ENCODE data around the gene MOCS2.
A peak's percentile ranks its signal among the peaks of the same experiment; 100 is the strongest.
"Not testable (repeated sequence)": the region's sequence is repeated elsewhere in the genome, so short reads cannot be mapped to it uniquely, and the experiment has no call there.

Gene MOCS2, protein sequence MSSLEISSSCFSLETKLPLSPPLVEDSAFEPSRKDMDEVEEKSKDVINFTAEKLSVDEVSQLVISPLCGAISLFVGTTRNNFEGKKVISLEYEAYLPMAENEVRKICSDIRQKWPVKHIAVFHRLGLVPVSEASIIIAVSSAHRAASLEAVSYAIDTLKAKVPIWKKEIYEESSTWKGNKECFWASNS

DNA sequence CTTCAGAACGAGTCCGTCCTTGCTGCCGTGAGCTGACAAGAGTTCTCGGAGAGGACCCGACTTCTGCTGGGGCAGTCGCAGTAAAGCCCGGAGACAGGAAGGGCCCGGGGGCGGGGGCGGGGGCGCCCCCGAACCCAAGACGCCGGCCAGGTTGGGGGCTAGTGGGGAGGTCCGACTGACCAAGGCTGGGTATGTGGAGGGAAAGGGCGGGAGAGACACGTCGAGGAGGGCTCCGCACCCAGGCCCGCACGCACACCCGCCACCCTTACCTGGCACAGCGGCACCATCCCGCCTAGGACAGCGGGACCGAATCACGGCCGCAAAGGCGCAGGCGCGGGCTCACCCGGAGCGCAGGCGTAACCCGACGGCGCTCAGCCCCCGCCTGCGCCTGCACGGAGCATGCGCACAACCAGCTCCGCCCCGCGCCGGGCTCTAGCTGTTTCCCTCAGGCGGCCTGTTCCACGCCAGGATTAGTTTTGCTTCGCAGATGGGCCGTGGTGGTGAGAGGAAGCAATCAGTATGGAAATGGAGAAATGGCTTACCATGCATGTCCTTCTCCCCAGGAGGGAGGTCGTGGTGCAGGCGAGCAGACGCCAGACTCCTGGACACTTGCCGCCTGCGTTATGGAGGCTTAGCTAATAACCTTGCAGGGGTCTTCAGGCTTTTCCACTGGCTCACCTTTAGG is at the start of gene MOCS2:
Gene MOCS2, minus strand, starts transcription at position 315 of the 685 bp plus-strand sequence. CDS start 2,583 bp downstream, outside the sequence.
- peak; percentile 35 for DNase-seq (ENCODE audit: low read depth, low spot score)

DNA sequence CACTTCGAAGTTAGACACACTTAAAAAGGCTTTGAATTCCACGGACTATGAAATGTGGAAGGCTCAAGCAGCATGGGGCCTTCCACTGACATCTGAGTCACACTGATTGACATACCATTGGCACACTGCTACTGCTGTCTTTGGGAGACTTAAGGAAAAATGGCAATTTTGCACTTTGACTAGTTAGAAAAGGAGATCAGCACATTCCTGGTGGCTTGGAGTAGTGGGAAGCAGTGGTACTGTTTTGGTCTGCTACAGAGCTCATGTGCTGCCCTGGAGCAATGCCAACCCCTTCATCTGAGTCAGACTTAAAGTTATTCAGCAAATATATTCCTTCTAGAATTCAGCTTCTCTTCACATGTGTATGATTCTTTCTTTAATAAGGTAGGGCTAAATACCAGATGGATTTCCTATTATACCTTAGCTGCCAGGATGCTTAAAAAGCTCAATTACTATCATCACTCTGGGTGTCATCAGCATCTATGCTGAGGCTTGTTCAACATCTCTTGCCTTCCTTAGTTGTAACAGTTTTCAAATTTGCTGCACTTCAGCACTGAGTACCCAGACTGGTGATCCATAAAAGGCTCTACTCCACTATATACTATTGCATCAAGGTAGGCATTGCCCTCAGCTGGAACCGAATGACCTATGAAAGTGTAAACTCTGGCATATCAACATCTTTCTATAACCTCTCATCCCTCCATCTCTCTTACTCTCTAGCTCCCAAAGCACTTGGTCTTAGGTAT is 42.3 kb upstream of the MOCS2 start:
- no peak for DNase-seq (ENCODE audit: low read depth, low spot score)

DNA sequence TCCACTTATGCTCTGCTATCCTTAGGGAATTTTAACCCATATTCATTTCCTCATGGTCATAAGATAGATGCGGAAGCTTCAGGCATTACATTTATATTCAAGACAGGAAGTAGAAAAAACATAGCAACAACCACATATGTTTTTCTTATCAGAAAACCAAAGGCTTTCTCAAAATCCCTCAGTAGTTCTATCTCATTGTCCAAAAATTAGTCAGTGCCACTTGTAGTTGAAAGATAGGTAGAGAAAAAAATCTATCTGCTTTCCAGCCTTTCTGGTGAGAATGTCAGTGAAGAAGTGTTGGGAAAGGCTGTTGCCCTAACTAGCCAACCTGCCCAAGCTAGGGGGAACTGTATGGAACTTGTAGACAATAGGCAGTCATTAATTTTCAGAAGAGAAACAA is 23.5 kb upstream of the MOCS2 start:
- DNase-seq (ENCODE audit: low read depth, low spot score): no peak

DNA sequence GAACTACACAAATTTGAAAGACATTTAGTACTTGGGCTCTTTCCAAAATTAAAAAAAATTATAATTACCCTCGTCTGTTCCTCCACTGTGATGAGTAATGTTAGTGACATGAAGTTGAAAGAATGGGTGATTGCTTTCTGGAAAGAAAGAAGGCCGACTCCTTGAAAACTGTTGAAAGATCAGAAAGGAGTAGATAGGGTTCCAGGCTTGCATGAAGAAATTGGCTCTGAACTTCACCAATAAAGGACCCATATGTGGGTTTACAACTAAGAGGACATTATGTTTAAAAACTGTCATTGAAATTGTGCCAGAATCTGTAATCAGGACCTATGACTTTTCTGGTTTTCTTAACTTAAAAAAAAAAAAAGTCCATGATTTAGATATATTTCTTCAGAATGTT is 20.7 kb upstream of the MOCS2 start:
- no peak for DNase-seq (ENCODE audit: low read depth, low spot score)

DNA sequence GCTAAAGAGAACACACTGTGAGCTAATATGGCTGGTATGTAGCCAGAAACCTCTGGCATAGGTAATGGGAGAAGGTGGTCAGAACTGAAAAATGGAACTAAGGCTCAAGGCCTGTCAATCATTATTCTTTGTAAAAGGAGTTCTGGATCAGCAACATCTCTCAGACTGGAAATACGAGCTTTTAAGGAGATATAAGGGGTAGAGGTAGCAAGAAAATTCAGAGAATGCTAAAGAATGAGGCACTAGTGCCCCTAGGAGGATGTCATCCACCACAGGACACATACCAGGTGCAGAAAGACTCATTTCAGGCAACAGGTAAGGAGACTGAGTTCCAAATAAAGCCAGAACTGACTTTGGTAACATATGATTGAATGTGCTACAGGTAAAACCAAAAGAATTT is 18.9 kb upstream of the MOCS2 start:
- no peak for DNase-seq (ENCODE audit: low read depth, low spot score)

DNA sequence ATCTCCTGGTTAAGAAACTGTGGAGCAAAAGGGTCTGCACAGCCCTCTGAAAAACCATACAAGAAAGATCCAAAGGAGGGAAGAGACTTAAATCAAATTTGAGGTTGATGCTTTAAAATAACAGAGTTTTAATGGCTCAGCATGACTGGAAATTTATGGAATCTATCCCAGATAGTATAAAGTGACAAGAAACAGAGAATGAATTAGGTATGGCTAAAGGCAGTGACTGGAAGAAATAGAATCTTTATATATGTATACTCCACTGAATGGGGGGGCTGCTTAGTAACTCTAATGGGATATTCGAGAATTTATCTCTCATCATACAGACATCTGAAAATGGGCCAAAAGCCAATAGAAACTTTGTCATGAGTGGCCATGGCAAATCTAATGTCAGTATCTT is 17.6 kb upstream of the MOCS2 start:
- no peak for DNase-seq (ENCODE audit: low read depth, low spot score)

DNA sequence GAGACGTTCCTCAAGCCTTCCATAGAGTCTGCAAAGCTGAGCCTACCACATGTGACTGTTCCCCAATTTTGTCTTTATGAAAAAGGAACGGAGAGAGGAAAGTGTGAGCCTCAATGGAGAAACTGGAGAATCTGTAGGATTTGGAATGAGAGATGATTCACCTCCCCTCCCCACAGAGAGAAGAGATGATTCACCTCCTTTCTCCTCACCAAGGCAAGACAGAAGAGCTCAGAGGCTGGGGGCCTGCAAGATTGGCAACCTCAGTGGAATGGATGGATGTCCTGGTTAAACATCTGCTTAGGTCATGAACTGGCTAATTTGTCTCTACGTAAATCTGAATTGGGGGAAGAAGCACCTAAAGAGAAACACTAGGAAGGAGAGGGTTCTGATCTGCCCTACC is 17.0 kb upstream of the MOCS2 start:
- no peak for DNase-seq (ENCODE audit: low read depth, low spot score)

DNA sequence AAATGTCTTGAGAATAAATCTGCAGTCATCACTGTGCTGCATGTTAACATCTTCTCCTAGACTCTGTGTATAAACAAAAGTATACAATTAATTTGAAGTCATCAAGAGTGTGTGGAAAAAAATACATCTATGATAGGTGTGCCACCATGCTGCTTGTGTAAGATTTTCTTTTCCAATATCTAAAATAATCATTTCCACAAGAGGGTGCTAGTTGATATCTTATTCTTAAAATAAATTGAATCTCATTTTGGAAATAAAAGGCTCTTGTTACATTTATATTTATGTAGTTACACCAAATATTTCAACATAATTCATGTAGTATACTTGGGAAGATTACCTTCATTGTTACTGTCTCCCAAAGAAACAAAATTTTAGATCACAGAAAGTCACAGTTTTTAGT is 14.1 kb upstream of the MOCS2 start:
- DNase-seq (ENCODE audit: low read depth, low spot score): no peak

DNA sequence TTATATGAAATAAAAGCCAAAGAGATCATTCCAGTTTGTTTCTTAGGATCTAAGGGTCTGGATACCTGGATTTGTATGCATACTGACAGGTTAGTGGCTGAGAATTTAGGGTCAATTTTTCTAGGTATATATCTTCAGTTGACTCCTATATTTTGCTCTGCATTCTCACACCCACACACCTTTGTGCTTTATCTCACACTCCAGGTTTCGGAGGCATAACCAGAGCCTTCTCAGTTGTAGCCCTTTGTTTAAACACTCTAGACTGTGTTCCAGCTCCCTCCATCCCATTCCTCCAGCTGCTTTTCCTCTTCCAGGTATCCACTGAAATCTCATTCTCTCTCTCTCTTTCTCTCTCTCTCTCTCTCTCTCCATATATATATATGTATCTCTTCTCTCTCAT is 10.6 kb upstream of the MOCS2 start:
- DNase-seq (ENCODE audit: low read depth, low spot score): no peak

DNA sequence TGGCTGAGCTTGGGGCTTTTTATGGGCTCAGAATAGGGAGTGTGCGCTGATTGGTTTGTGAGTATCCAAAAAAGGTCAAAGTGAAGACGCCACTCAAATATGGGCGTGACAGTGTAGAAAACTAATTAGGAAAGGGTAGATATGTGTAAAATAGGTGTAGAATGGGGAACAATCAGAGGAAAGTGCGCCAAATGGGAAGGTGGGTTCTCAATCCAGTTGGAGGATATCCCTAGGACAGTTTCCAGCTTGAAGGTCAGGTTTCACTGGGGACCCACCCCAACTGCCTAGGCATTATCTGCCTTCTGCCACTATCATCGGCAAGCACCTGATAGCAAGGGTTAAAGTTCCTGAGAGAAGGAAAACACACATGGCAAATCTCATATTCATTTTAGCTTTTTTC is 9.3 kb upstream of the MOCS2 start:
- no peak for DNase-seq (ENCODE audit: low read depth, low spot score)

DNA sequence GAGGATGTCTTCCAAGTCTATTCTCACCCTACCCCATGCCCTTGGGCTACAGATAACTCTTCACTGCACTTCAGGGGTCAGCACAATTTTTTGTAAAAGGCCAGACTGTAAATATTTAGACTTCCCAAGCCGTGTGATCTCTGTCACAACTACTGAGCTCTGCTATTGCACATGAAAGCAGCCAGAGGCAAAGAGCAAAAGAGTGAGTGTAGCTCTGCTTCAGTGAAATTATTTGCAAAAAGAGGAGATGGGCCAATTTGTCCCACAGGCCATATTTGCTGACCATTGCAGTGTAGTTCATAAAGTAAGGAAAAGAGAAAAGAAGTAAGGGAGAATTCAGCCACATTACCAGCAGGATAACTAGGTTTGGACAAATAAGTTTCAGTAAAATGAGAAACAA is 7.0 kb upstream of the MOCS2 start:
- no peak for DNase-seq (ENCODE audit: low read depth, low spot score)

DNA sequence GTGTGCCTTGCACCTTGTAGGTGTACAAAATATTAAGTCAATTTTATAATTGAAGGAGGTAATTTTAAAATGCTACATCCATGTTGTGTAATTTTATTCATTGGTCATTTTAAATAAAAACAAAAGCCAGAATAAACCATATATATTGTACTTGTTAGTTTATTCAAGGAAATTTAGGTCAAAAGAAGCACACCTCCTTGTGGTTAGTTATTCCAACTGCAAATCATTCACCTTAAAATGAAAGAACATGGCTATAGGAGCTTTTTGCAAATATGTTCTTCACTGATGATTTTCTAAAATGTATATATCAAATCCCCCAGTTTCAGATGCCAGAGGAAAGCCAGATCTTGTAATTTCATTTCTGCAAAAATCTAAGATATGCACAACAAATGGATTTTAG is 5.4 kb upstream of the MOCS2 start:
- no peak for DNase-seq (ENCODE audit: low read depth, low spot score)

DNA sequence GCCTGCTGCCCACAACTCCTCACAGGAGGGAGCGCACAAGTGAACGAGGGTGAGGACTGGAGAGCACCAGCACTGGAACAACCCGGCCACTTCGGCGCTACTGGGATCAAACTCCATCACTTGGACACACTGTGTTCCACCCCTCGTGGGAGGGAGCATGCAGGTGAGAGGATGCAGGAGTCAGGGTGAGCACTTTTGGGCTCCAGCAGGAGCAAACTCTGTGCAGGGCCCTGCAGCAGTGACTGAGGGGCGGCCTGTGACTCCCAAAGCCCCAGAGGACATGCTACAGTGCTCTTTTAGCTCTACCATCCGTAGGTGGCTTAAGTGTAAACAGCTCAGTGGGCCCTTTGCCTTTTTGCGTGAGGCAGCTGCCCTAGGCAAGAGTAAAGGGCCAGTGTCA is 4.4 kb upstream of the MOCS2 start:
- DNase-seq (ENCODE audit: low read depth, low spot score): no peak

DNA sequence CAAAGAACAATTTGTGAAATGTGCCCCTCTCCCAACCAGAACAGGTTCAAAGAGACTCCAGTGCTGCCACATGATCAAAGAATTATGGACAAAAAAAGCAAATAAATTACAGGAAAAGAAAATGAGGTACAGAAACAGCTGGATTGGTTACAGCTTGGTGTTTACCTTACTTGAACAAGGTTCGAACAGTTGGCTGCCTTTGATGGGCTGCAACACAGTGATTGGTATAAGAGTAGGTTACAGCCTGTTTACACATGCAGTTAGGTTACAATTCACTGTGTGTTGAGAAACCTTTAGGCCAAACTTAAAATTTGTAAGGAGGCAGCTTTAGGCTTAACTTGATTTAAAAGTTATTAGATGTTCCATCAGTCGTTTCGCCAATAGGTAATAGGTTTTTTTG is 3.4 kb upstream of the MOCS2 start:
- no peak for DNase-seq (ENCODE audit: low read depth, low spot score)

DNA sequence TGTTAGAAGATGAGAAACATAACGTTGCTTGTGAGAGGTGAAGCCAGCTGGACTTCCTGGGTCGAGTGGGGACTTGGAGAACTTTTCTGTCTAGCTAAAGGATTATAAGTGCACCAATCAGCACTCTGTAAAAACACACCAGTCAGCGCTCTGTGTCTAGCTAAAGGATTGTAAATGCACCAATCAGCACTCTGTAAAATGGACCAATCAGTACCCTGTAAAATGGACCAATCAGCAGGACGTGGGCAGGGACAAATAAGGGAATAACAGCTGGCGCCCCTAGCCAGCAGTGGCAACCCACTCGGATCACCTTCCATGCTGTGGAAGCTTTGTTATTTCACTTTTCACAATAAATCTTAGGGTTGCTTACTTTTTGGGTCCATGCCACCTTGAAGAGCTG is 2.8 kb upstream of the MOCS2 start:
- DNase-seq (ENCODE audit: low read depth, low spot score): not testable (repeated sequence)

DNA sequence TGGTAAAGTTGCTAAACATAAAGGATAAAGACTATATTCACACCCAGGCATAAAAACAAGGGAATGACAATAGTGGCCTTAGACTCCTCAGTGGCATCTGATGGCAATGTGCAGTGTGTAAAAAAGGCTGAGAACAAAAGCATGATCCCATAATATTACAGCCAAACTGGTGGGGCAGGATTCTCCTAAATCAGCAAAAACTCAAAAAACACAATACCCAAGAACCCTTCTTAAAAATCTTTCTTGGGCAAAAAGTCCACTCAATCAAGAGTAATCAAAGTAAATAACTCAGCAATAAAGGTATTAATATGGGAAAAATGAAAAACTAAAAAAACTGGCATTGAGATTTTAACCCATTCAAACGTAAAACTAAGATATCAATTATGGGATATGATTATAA is 1.6 kb upstream of the MOCS2 start:
- DNase-seq (ENCODE audit: low read depth, low spot score): no peak

DNA sequence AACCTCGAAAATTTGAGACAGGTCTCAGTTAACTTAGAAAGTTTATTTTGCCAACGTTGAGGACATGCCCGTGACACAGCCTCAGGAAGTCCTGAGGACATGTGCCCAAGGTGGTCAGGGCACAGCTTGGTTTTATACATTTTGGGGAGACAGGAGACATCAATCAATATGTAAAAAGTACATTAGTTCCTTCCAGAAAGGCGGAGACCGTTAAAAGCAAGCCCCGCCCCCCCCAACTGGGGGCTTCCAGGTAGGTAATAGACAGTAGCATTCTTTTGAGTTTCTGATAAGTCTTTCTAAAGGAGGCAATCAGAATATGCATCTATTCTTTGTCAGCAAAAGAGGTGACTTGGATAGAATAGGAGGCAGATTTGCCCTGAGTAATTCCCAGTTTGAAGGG is 599 bp upstream of the MOCS2 start:
- no peak for DNase-seq (ENCODE audit: low read depth, low spot score)

DNA sequence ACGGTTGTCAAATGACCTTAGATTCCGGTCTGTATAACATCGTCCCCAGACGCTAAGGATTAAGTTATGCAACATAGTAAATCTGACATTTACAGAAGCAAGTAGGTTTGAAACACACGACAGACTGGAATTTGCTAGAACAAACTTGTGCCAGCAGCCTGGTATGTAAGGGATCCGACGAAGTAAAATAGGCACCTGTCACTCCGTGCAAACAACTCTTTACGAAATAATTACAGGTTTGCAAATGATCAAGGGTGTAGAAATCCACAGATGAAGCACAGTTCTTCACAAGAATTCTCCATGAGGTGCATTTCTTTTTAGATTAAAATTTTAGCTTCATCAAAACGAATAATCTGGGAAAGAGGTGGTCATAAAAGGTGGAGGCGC is 508 bp downstream of the MOCS2 start:
- DNase-seq (ENCODE audit: low read depth, low spot score): no peak

DNA sequence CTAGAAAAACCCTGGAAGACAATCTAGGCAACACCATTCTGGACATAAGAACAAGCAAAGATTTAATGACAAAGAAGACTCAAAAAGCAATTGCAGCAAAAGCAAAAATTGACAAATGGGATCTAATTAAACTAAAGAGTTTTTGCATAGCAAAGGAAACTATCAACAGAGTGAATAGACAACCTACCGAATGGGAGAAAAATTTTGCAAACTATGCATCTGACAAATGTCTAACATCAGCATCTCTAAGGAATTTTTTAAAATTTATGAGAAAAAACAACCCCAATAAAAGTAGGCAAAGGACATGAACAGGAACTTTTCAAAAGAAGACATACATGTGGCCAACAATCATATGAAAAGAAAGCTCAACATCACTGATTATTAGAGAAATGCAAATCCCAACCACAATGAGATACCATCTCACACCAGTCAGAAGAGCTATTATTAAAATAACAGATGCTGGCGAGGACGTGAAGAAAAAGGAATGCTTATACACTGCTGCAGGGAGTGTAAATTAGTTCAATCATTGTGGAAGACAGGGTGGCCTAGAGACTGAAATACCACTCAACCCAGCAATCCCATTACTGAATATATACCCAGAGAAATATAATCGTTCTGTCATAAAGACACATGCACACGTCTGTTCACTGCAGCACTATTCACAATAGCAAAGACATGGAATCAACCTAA is 3.8 kb downstream of the MOCS2 start:
- DNase-seq (ENCODE audit: low read depth, low spot score): no peak

DNA sequence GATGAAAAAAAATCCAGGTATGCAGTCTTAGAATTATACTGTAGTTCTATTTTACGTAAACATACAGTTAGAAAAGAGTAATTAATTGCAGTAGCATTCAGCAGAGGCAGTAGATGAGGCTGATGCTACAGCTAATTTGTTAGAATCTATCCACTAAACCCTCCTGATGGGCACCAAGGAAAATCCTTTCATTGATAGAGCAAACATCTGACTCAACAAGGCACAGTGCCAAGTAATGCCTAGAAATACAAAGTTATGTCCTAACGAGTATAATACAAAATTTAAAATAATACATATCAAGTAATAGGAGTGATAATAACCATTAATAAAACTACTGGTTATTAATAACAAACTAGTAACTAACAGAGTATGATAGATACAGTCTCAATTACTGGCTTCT is 9.0 kb downstream of the MOCS2 start:
- DNase-seq (ENCODE audit: low read depth, low spot score): no peak

DNA sequence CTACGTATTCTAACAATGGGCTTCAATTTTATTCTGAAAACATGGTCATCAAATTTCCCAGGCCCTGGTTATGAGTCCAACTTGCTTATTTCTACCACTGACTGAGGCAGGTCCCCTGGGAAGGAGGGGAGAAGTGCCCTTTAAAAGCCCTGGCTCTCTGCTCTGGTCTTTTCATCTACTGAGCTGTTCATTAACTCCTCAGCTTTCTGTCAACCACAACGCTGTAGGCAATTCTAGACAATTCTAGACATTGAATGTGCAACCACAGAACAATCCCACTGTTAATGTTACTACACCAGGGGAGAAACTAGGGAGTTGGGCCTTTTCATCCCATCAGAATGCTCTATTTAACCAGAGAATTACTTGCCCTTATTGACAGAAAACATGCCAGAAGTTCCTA is 10.0 kb downstream of the MOCS2 start:
- DNase-seq (ENCODE audit: low read depth, low spot score): no peak

DNA sequence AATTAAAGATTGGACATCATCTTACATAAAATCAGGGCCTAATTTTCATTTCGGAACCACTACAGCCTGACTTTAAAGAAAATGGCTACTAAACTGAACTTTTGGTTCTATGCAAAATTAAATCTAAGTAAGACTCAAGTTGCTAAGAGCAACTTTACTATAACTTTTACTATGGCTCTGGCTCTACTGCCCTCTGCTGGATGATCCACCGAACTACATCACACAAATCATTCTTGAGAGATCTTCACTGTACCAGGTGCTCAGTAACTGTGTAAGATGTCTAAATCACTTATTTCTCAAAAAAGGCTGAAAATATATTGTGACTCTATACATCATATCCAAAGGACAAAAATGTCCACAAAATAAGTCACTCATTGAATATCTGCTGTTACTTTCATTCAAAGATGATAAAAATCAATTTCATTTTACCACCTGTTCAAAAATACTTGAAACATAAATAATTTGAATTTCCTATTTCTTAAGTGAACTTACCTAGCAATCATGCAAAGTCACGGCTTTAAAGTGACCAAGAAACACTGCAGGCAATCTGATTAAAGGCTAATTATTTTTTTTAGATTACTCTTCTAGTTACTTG is 13.5 kb downstream of the MOCS2 start:
- no peak for DNase-seq (ENCODE audit: low read depth, low spot score)
